GM19372 (cell line): ENCODE results near the gene RB1.
"Not testable (repeated sequence)": the region's sequence is repeated elsewhere in the genome, so short reads cannot be mapped to it uniquely, and the experiment has no call there.

ENCODE experiments used
- ATAC-seq: cut with Tn5 transposase; IDR thresholded peaks from one replicate; pipeline ENCODE4 v1.9.1; 2021; ENCODE audit warnings: mild to moderate bottlenecking, low read depth, moderate library complexity; ENCODE audit not compliant: unreplicated experiment

RB1 gene

GRCh38 chr13:48296528-48296927, 7.0 kb upstream of the RB1 start:
- no peak for ATAC-seq

DNA sequence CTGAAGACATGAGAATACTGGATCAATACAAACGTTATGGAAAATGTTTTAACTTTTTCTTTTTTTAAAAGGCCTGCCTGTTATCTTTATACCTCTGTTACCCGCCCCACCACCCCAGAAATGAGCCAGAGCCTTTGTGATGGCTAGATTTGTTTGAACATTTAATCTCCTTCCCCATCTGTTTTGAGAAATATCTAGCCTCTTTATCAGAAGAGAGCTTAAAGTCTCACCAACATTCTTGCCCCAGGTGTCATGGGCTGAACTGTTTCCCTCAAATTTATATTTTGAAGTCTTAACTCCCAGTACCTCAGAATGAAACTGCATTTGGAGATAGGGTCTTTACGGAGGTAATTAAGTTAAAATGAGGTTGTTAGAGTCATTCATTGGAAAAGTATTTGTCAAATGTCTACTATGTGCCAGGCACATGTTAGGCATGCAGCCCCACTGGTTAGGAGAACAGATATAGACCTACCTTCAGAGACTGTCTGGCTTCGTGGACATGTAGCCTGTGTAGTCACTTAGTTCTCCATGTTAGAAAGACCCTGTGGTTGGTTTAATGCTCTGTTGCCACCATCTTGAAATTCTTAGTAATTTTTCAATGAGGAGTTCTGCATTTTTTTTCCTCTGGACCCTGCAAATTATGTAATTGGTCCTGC, 6.3 kb upstream of the RB1 start:
- no peak for ATAC-seq

DNA sequence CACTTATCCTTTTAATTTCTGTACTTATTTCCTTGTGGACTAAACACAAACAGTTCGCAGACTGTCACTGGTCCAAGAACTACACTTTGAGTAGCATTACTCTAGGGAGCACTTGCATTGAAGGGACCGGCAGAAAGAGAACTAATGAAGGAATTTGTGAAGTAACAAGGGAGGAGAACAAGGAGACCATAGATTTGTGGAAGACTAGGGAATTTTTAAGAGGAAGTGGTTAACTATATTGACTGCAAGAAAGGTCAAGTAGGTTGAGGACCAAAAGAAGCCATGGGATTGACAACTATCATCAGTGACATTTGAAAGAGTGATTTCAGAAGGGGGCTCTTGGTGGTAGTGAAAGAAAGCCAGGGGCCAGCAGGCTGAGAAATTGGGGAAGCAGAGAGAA, 4.0 kb upstream of the RB1 start:
- no peak for ATAC-seq

GRCh38 chr13:48302871-48303358, 636 bp upstream of the RB1 start:
- peak; percentile 4 for ATAC-seq

DNA sequence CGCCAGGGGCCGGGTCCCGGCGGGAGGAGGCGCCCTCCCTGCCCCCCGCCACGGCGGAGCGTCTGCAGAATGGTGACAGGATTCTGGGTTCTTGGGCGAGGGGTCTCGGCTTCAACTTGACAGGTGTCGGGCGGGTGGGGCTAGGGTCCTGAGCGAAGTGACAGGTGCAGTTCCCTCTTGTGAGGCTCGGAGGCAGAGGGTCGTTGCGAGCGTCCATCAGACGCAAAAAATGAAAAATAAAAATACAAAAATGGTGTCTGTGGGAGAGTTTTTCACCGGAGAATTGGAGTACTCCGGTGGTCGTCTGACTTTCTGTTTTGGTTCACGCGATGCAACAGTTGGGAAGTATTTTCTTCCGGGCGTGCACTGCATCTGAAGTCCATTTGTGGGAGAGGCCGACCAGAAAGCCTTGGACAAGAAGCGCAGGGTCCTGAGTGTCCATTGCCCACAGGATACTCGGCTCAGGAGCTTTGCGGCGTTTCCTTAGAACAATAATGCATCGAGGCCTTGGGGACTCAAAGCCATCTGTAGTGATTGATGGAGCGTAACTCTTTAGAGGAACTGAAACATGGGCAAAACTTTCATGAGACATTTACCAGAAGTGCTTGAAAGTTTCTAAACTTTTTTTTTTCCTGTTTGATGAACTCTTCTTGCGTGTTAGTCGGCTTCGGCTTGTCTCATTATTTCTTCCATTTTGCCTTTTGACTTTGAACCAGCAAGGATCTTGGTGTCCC, 759 bp downstream of the RB1 start:
- ATAC-seq = peak; percentile 66

DNA sequence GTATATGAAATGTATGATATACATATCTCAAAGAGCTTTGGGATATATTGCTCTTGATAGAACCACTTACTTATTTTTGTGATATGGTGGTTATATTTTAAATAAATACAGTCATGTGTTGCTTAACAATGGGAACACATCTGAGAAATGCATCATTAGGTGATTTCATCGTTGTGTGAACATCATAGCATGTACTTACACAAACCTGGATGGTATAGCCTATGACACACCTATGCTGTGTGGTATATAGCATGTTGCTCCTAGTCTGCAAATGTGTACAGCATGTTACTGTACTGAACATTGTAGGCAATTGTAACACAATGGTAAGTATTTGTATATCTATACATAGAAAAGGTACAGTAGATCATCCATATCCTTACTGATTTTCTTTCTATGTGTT, 7.7 kb downstream of the RB1 start:
- no peak for ATAC-seq

- no peak for ATAC-seq
These were observed 12.6 kb downstream of the RB1 start for GRCh38 chr13:48315969-48316650.

- no peak for ATAC-seq
These were observed 13.4 kb downstream of the RB1 start for GRCh38 chr13:48316826-48317510.

GRCh38 chr13:48317511-48318376, 14.2 kb downstream of the RB1 start:
- ATAC-seq = no peak

DNA sequence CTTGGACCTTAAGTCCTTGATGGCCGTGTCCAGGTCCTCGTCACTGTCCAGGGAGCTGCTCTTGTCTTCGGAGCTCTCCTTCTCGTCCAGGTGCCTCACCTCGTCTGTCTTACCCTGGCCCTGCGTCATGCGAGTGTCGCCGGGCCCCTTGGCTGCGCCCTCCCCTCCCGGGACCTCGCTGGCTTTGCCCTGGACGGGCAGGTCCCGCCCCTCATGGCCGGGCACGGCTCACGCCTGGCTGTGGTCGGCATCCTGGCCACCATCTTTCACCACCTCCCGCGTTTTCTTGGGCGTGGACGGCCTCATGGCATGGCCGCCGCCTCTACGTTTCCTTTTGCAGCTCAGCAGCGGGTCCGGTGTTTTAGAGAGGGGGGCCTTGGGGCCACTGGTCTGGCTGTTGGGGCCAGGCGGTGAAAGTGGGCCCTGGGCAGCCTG, 14.8 kb downstream of the RB1 start:
- no peak for ATAC-seq

- ATAC-seq = no peak
These were observed 15.4 kb downstream of the RB1 start for GRCh38 chr13:48318821-48319511.

- no peak for ATAC-seq
These were observed 16.2 kb downstream of the RB1 start for GRCh38 chr13:48319531-48320398.

DNA sequence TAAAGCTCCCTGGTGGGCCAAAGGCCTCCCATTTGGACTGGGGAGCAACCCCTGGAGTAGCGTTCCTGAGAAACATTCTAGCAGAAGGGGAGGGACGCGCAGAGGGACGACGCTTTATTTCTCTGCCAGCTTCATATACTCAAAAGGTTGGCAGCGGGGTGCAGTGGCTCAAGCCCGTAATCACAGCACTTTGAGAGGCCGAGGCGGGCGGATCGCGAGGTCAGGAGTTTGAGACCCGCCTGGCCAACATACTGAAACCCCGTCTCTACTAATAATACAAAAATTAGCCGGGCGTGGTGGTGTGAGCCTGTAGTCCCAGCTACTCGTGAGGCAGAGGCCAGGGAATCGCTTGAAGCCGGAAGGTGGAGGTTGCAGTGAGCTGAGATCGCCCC, 16.8 kb downstream of the RB1 start:
- no peak for ATAC-seq

DNA sequence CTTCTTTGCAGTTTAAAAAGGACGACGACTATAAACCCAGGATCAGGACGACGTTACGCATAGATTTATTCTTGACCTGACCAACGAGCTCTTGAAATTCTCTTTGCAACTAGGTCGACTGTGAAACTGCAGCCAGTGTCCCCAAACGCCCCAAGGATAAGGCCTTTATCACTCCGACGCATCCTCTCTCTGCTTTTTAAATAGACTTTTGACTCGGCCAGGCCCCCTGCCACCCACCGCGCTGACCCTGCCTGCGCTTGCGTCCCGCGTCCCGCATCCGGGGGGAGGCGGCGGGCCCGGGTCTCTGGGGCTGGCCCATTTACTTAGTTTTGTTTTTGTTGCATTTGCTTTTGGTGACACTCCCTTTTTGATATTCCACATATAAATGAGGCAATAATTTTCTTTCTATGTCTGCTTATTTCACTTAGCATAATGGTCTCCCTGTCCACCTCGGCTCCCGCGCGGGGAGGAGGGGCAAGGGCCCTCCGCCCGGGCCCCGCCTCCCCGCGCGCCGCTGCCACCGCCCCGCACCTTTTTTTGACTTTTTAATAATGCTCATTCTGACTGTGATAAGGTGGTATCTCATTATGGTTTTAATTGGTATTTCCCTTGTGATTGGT, 17.4 kb downstream of the RB1 start:
- ATAC-seq = no peak

DNA sequence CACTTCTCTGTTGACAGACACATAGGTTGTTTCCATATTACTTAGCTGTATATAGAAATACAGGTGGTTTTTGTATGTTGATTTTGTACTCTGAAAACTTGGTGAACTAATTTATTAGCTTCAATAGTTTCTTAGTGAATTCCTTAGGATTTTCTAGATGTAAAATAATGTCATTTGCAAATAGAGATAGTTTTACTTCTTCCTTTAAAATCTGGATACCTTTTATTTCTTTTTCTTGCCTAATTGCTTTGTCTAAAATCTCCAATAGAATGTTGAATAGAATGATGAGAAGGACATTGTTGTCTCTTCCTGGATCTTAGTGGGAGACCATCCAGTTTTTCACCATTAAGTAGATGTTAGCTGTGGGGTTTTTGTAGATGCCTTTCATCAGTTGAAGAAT, 18.7 kb downstream of the RB1 start:
- no peak for ATAC-seq

DNA sequence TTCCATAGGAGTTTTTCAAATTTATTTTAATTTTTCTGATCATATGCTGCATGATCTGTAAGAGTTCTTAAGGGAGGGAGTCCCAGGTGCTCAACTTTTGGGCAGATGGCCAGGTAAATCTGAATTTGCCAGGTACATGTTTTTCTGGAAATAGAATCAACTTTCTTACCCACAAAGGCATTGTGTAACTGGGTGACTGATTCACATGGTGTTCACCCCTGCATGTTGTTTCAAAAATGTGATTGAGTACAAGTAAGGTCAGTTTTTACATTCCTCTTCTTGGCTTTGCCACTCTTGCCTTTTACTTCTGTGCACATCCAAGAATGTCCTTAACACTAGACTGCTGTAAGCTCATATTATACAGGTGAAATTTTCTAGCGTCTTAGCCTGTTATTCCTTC, 30.4 kb downstream of the RB1 start:
- no peak for ATAC-seq

DNA sequence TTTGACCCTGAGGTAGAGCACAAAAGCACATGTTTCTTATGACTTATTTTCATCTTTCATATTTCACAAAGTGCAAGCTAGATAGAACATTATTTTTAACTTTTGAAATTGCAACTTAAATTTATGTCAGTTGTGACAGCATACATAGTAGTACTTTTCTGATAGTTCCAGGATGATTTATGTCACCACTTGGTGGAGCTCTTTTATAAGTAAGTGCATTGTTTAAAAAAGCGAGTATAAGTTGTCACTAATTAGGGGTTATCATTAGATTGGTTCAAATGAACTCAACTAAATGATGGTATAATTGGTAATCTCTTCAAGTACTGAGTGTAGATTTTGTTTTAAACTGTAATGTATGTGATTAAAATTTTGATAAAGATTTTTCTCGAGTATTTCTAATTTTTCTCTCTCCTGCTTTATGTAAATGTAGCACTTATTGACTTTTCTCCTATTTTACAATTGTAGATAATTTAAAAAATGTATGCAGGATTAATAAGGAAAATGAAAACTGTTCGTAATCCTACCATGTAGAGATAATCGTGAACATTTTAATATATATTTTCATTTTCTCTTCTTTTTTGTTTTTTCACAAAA, 31.1 kb downstream of the RB1 start:
- no peak for ATAC-seq

- ATAC-seq = not testable (repeated sequence)
These were observed 35.6 kb downstream of the RB1 start for GRCh38 chr13:48339198-48339597.
